ENCODE data around the gene ABCA9.

- no peak for TF ChIP-seq CTCF (IDR thresholded peaks at IDR 0.05)
- TF ChIP-seq EZH2 (IDR thresholded peaks at IDR 0.05) = no peak
Measured at GRCh38 chr17:69045646-69046045, 15.1 kb downstream of the ABCA9 start.
